H1 (cell line): ENCODE results near the gene OXSR1. TPM values are rescaled to one million over a fixed set of nuclear protein-coding genes. Genes with fewer than 3 reads are reported as not detected.

Experiments
- CTCF ChIA-PET: fragments of 300-600 bp; sonication (Branson Sonifier 250); formaldehyde crosslinking; loops from one replicate; lab custom pipeline; 2021; ENCODE audit not compliant: partially characterized antibody; lab: Charles Lee
- POLR2A ChIA-PET: fragments of 300-600 bp; sonication (Branson Sonifier 250); formaldehyde crosslinking; loops from one replicate; lab custom pipeline; 2021; ENCODE audit warnings: inconsistent platforms; ENCODE audit not compliant: partially characterized antibody; lab: Charles Lee
- DNase-seq, 2 experiments: peaks; one replicate each; pipeline versions ENCODE4 v3.0.0 to v3.0.0-alpha.2; 2010 to 2022; ENCODE audit warnings: low spot score in 2 of 2, low read depth in 1 of 2, mixed read lengths in 1 of 2
- FAIRE-seq: peaks from 2 replicates; lab custom pipeline; 2011; peaks lifted over from hg19 to GRCh38; lab: Jason Lieb, UNC
- H2AFZ ChIP-seq: 2 replicates; pipeline ENCODE4 v1.8.1; 2012; ENCODE audit warnings: low read length, inconsistent platforms
- H2AK5ac ChIP-seq: 2 replicates; pipeline ENCODE4 v1.6.1; 2013; ENCODE audit warnings: low read depth, low read length
- H2BK120ac ChIP-seq: replicated peaks from 2 replicates; pipeline ENCODE3; 2013; ENCODE audit warnings: low read depth, low read length, inconsistent platforms
- H2BK12ac ChIP-seq: 2 replicates; pipeline ENCODE4 v1.6.1; 2013; ENCODE audit warnings: low read depth, low read length
- H2BK15ac ChIP-seq: 2 replicates; pipeline ENCODE4 v1.6.1; 2013; ENCODE audit warnings: low read length
- H2BK20ac ChIP-seq: 2 replicates; pipeline ENCODE4 v1.6.1; 2013; ENCODE audit warnings: low read length
- H2BK5ac ChIP-seq: 2 replicates; pipeline ENCODE4 v1.6.1; 2013; ENCODE audit warnings: low read depth, low read length
- H3K14ac ChIP-seq: 2 replicates; pipeline ENCODE4 v1.6.1; 2013; ENCODE audit warnings: inconsistent platforms; ENCODE audit not compliant: insufficient read length
- H3K18ac ChIP-seq: 2 replicates; pipeline ENCODE4 v1.6.1; 2013; ENCODE audit warnings: low read length; ENCODE audit errors: extremely low read depth
- H3K23ac ChIP-seq: 2 replicates; pipeline ENCODE4 v1.6.1; 2013; ENCODE audit warnings: inconsistent platforms; ENCODE audit not compliant: insufficient read length
- H3K23me2 ChIP-seq: 2 replicates; pipeline ENCODE4 v1.6.1; 2013; ENCODE audit warnings: low read depth, low read length
- H3K27ac ChIP-seq: 2 replicates; pipeline ENCODE4 v1.6.1; 2011; ENCODE audit warnings: low read depth, low read length, inconsistent platforms
- H3K27me3 ChIP-seq, 4 experiments: replicated peaks in 1 of 4; 1 replicate in 1 of 4; 2 replicates in 3 of 4; pipeline versions ENCODE4 v1.6.1 to v1.8.1; 2011 to 2013; ENCODE audit warnings: low read length in 3 of 4, mild to moderate bottlenecking in 3 of 4, inconsistent platforms in 2 of 4, mixed read lengths in 2 of 4, moderate library complexity in 1 of 4; ENCODE audit not compliant: control insufficient read depth in 3 of 4, insufficient read depth in 3 of 4; ENCODE audit errors: extremely low read depth in 1 of 4
- H3K36me3 ChIP-seq, 4 experiments: 2 replicates each; pipeline versions ENCODE4 v1.6.1 to v1.8.1; 2011 to 2013; ENCODE audit warnings: mild to moderate bottlenecking in 4 of 4, low read length in 3 of 4, moderate library complexity in 2 of 4, control low read depth in 1 of 4, inconsistent platforms in 1 of 4; ENCODE audit not compliant: insufficient read depth in 4 of 4, control insufficient read depth in 2 of 4
- H3K4ac ChIP-seq: replicated peaks from 2 replicates; pipeline ENCODE3; 2013; ENCODE audit warnings: low read length, low read depth, mixed read lengths, inconsistent platforms; ENCODE audit not compliant: insufficient read length
- H3K4me1 ChIP-seq, 4 experiments: replicated peaks in 1 of 4; 1 replicate in 1 of 4; 2 replicates in 3 of 4; pipeline versions ENCODE4 v1.6.1 to v1.8.1; 2011 to 2013; ENCODE audit warnings: low read length in 3 of 4, inconsistent platforms in 2 of 4, mixed read lengths in 1 of 4; ENCODE audit not compliant: insufficient read depth in 4 of 4, control insufficient read depth in 3 of 4
- H3K4me2 ChIP-seq, 2 experiments: 2 replicates each; pipeline versions ENCODE4 v1.6.1 to v1.8.1; 2011 to 2013; ENCODE audit warnings: low read depth in 2 of 2, low read length in 2 of 2, control low read depth in 1 of 2, inconsistent platforms in 1 of 2, mild to moderate bottlenecking in 1 of 2; ENCODE audit not compliant: insufficient read depth in 1 of 2
- H3K4me3 ChIP-seq, 4 experiments: fragments of 200-600, 300-600 bp in 1 of 4; sonication (generic), shearing (Covaris generic), sonication (Bioruptor Twin) in 1 of 4; 2 replicates each; pipeline versions ENCODE4 v1.5.1 to v1.8.1; 2011 to 2016; ENCODE audit warnings: low read length in 4 of 4, low read depth in 3 of 4, control low read depth in 2 of 4, inconsistent platforms in 2 of 4, mild to moderate bottlenecking in 2 of 4, mixed read lengths in 1 of 4, moderate library complexity in 1 of 4; ENCODE audit not compliant: insufficient read depth in 2 of 4; ENCODE audit errors: extremely low read depth in 1 of 4
- H3K56ac ChIP-seq: replicated peaks from 2 replicates; pipeline ENCODE3; 2013; ENCODE audit warnings: low read depth, mild to moderate bottlenecking, mixed read lengths, low read length, inconsistent platforms; ENCODE audit not compliant: insufficient read length
- H3K79me1 ChIP-seq: 2 replicates; pipeline ENCODE4 v1.6.1; 2013; ENCODE audit warnings: low read depth, low read length, control low read depth
- H3K79me2 ChIP-seq, 2 experiments: 2 replicates each; pipeline versions ENCODE4 v1.6.1 to v1.8.1; 2012 to 2013; ENCODE audit warnings: low read length in 2 of 2, mild to moderate bottlenecking in 2 of 2, inconsistent platforms in 1 of 2; ENCODE audit not compliant: insufficient read depth in 2 of 2, control insufficient read depth in 1 of 2
- H3K9ac ChIP-seq, 4 experiments: replicated peaks in 1 of 4; 1 replicate in 1 of 4; 2 replicates in 3 of 4; pipeline versions ENCODE4 v1.6.1 to v1.8.1; 2011 to 2013; ENCODE audit warnings: low read depth in 3 of 4, low read length in 3 of 4, control low read depth in 2 of 4, mild to moderate bottlenecking in 2 of 4, moderate library complexity in 2 of 4, inconsistent platforms in 1 of 4; ENCODE audit errors: extremely low read depth in 1 of 4
- H3K9me3 ChIP-seq, 2 experiments: 2 replicates each; pipeline versions ENCODE4 v1.6.1 to v1.8.1; 2012 to 2013; ENCODE audit warnings: mild to moderate bottlenecking in 2 of 2, moderate library complexity in 2 of 2, control low read depth in 1 of 2, inconsistent platforms in 1 of 2, low read depth in 1 of 2, low read length in 1 of 2, mixed read lengths in 1 of 2; ENCODE audit not compliant: insufficient read depth in 2 of 2
- H4K20me1 ChIP-seq, 2 experiments: replicated peaks in 1 of 2; 2 replicates each; pipeline versions ENCODE3 to v1.8.1; 2011 to 2013; ENCODE audit warnings: inconsistent platforms in 2 of 2, low read length in 2 of 2, mild to moderate bottlenecking in 1 of 2; ENCODE audit not compliant: insufficient read depth in 2 of 2, control insufficient read depth in 1 of 2
- H4K5ac ChIP-seq: 2 replicates; pipeline ENCODE4 v1.6.1; 2013; ENCODE audit warnings: low read length, low read depth, mixed read lengths, inconsistent platforms; ENCODE audit not compliant: insufficient read length
- H4K8ac ChIP-seq: 2 replicates; pipeline ENCODE4 v1.8.0; 2013; ENCODE audit warnings: mild to moderate bottlenecking, moderate library complexity, low read length, inconsistent platforms; ENCODE audit not compliant: insufficient read depth; ENCODE audit errors: extremely low read depth
- H4K91ac ChIP-seq: replicated peaks from 2 replicates; pipeline ENCODE3; 2013; ENCODE audit warnings: low read length, mixed read lengths, inconsistent platforms; ENCODE audit not compliant: insufficient read length
- BCL11A ChIP-seq, 2 experiments: IDR thresholded peaks; one replicate each; pipeline ENCODE4 v1.6.1; 2011; ENCODE audit warnings: low read depth in 2 of 2, low read length in 2 of 2, mild to moderate bottlenecking in 2 of 2
- CBX5 ChIP-seq: fragments of 300-800, 300-1000 bp; sonication (generic); IDR thresholded peaks from 2 replicates; pipeline ENCODE4 v1.7.1; 2016; ENCODE audit warnings: antibody characterized with exemption, low read length, low read depth
- CHD2 ChIP-seq: IDR thresholded peaks from 2 replicates; pipeline ENCODE4 v1.6.1; 2012; ENCODE audit warnings: low read length, improper control_type of control experiment
- JUND ChIP-seq: IDR thresholded peaks from 2 replicates; pipeline ENCODE4 v1.6.1; 2011; ENCODE audit warnings: mild to moderate bottlenecking, improper control_type of control experiment, low read length
- POLR2AphosphoS5 ChIP-seq: IDR thresholded peaks from 2 replicates; pipeline ENCODE4 v1.6.1; 2011; ENCODE audit warnings: low read depth, low read length
- RBBP5 ChIP-seq: IDR thresholded peaks from 2 replicates; pipeline ENCODE4 v1.7.1; 2012; ENCODE audit warnings: low read depth, mild to moderate bottlenecking, inconsistent platforms, low read length, moderate library complexity, borderline replicate concordance
- SIN3A ChIP-seq, 2 experiments: IDR thresholded peaks in 1 of 2; conservative IDR thresholded peaks in 1 of 2; 2 replicates each; pipeline ENCODE4 v1.6.1; 2011 to 2012; ENCODE audit warnings: low read length in 2 of 2, improper control_type of control experiment in 1 of 2, low read depth in 1 of 2, mild to moderate bottlenecking in 1 of 2
- TEAD4 ChIP-seq: IDR thresholded peaks from 2 replicates; pipeline ENCODE4 v1.6.1; 2012; ENCODE audit warnings: low read depth, low read length, inconsistent platforms, mixed read lengths
- WGBS, 2 experiments: shearing (Covaris generic) in 1 of 2; methylation state at CpG; one replicate each; pipeline versions ENCODE4 v1.1.6 to v1.1.7; 2013 to 2015; ENCODE audit warnings: low lambda C conversion rate in 2 of 2, mixed read lengths in 2 of 2, inconsistent platforms in 1 of 2, low coverage in 1 of 2, missing lambda C conversion rate in 1 of 2; ENCODE audit not compliant: insufficient replicate concordance in 2 of 2, insufficient coverage in 1 of 2, insufficient read length in 1 of 2; ENCODE audit errors: extremely low coverage in 1 of 2, missing lambda C conversion rate in 1 of 2; 5-methylcytosine and 5-hydroxymethylcytosine counted together
- polyA plus RNA-seq, 7 experiments: library from polyadenylated mRNA; depleted of rRNA in 3 of 7; stranded (reverse) in 5 of 7; unstranded in 2 of 7; fragments of >200 nt in 5 of 7; fragments of 200-250 nt in 2 of 7; gene quantifications; 1 replicate in 5 of 7; 2 replicates in 1 of 7; 4 replicates in 1 of 7; pipeline versions ENCODE4 v1.2.1 to v1.2.3, GENCODE V29; 2011 to 2013; ENCODE audit warnings: missing spikeins in 2 of 7, mixed read lengths in 2 of 7
- total RNA-seq: library from RNA; stranded (reverse); fragmentation: NEBNext Ultra II Directional; extraction: Animal tissue kit (Norgen Biotek cat#: 25700); gene quantifications from 2 replicates; pipeline ENCODE4 v1.2.1, GENCODE V29; 2021

Gene OXSR1
- total and polyA plus RNA-seq, 2 of the 8 experiments (the other 6 are each of a cell fraction or from before 2014, with no cell fraction given), result 25.1 to 47.0 TPM

- Histone ChIP-seq H2BK120ac (no peak overlapping the region), H3K4me2 (no peak overlapping the region), H2BK15ac (no peak overlapping the region), H2BK20ac (no peak overlapping the region), H4K5ac (no peak overlapping the region), H3K23ac (no peak overlapping the region), H2AFZ (no peak overlapping the region), H2AK5ac (no peak overlapping the region), H3K4me3 (no peak overlapping the region), H3K14ac (no peak overlapping the region), H3K56ac (no peak overlapping the region), H3K27me3 (peaks cover 0 to 1% (median 0%) of the 10 kb centered on the region in 4 experiments; a peak in 1 of 7 replicates), H4K20me1 (peaks cover 2 to 3% of the 10 kb centered on the region in 2 experiments), H3K79me2 (peaks cover 0 to 10% of the 10 kb centered on the region in 2 experiments; a peak in 1 of 4 replicates), H3K18ac (no peak overlapping the region), H4K8ac (no peak overlapping the region), H3K36me3 (no peaks in the 10 kb centered on the region), H4K91ac (no peak overlapping the region), H3K9me3 (no peaks in the 10 kb centered on the region), H3K27ac (no peak overlapping the region; the same call in 1 of the 2 replicates), H3K4ac (no peak overlapping the region), H3K23me2 (no peaks in the 10 kb centered on the region), H3K4me1 (no peaks in the 10 kb centered on the region), H2BK5ac (no peak overlapping the region), H3K79me1 (peaks cover 5% of the 10 kb centered on the region), H3K9ac (no peak overlapping the region), H2BK12ac (no peak overlapping the region)
- FAIRE-seq (no peak), DNase-seq (no peak)
- TF ChIP-seq SIN3A (conservative IDR thresholded peaks at IDR 0.05 in 1 of 2, IDR thresholded peaks at IDR 0.05 in 1 of 2; ENCODE audit: low read depth in 1 of 2, low read length in 2 of 2) (no peak), JUND (no peak), RBBP5 (no peak), TEAD4 (no peak), BCL11A (IDR thresholded peaks at IDR 0.05; ENCODE audit: low read depth in 2 of 2, low read length in 2 of 2) (no peak), POLR2AphosphoS5 (no peak), CHD2 (no peak), CBX5 (no peak)
- POLR2A ChIA-PET, result interaction anchor here (1.1 kb wide), 1 partner anchor 13 kb away, joined by 3 read pairs; no protein-coding TSS in a partner anchor
- 78% methylated on average over 2 of the region's 2 CpGs; no CpG with 5 or more reads in 1 of the 2 experiments for WGBS, 2 experiments
- CTCF ChIA-PET, result interaction anchor here (0.9 to 1.8 kb wide), 3 partner anchors 71 to 88 kb away, joined by 3 to 5 read pairs (median 3); no protein-coding TSS in a partner anchor
These were observed 44.9 kb downstream of the OXSR1 start for GRCh38 chr3:38210141-38210757.
